ENCODE results near the gene MRPL12. TPM values are rescaled to one million over a fixed set of nuclear protein-coding genes. Genes with fewer than 3 reads are reported as not detected.
A peak's percentile ranks its signal among the peaks of the same experiment; 100 is the strongest.

Gene MRPL12
- polyA plus RNA-seq, 3 donors: 21.2 to 57.0 (median 38.3) TPM

GRCh38 chr17:81690549-81690948 lies 12.6 kb upstream of the MRPL12 start:
- H3K9me3 Mint-ChIP-seq: no peaks in the 10 kb centered on the region
- DNase-seq: no peak
- H3K79me2 ChIP-seq (ENCODE audit: insufficient read depth, low read length): peaks cover 55% of the 10 kb centered on the region
- H2AFZ ChIP-seq (ENCODE audit: insufficient read depth, low read depth, low read length, poor library complexity, severe bottlenecking): no peak overlapping the region
- no peak overlapping the region for H3K27ac ChIP-seq (ENCODE audit: low read depth in 1 of 2, low read length in 2 of 2)
- H3K27me3 ChIP-seq (ENCODE audit: control insufficient read depth in 2 of 2, insufficient read depth in 2 of 2, low read length in 2 of 2): no peaks in the 10 kb centered on the region
- intact Hi-C loops (cut with micrococcal nuclease): no loop called here
- H3K27me3 Mint-ChIP-seq (ENCODE audit: low read depth in 3 of 3): no peaks in the 10 kb centered on the region
- TF ChIP-seq, protein P1, sequence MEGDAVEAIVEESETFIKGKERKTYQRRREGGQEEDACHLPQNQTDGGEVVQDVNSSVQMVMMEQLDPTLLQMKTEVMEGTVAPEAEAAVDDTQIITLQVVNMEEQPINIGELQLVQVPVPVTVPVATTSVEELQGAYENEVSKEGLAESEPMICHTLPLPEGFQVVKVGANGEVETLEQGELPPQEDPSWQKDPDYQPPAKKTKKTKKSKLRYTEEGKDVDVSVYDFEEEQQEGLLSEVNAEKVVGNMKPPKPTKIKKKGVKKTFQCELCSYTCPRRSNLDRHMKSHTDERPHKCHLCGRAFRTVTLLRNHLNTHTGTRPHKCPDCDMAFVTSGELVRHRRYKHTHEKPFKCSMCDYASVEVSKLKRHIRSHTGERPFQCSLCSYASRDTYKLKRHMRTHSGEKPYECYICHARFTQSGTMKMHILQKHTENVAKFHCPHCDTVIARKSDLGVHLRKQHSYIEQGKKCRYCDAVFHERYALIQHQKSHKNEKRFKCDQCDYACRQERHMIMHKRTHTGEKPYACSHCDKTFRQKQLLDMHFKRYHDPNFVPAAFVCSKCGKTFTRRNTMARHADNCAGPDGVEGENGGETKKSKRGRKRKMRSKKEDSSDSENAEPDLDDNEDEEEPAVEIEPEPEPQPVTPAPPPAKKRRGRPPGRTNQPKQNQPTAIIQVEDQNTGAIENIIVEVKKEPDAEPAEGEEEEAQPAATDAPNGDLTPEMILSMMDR (IDR thresholded peaks at IDR 0.05): no peak
- peaks cover 0 to 1% of the 10 kb centered on the region in 2 donors for H3K4me1 ChIP-seq (ENCODE audit: control insufficient read depth in 1 of 2, insufficient read depth in 2 of 2, low read length in 2 of 2)
- no peak overlapping the region for H3K4me3 Mint-ChIP-seq
- H3K4me2 ChIP-seq (replicated peaks; ENCODE audit: extremely low read depth, low read length, poor library complexity, severe bottlenecking): no peak overlapping the region
- no peak overlapping the region for H3K27ac Mint-ChIP-seq
- H3K9me3 ChIP-seq (replicated peaks in 1 of 2; ENCODE audit: control insufficient read depth in 1 of 2, insufficient read depth in 1 of 2, low read length in 2 of 2): no peaks in the 10 kb centered on the region
- peaks cover 98 to 100% of the 10 kb centered on the region in 2 donors for H3K36me3 ChIP-seq (replicated peaks in 1 of 2; ENCODE audit: control insufficient read depth in 1 of 2, insufficient read depth in 2 of 2, low read length in 2 of 2)
- 91% methylated on average over 17 of the region's 17 CpGs for WGBS (ENCODE audit: insufficient coverage)
- H3K9ac ChIP-seq (ENCODE audit: insufficient read depth, low read length, poor library complexity, severe bottlenecking): no peak overlapping the region
- peaks cover 64 to 97% of the 10 kb centered on the region in 2 donors for H3K36me3 Mint-ChIP-seq
- H4K20me1 ChIP-seq (ENCODE audit: insufficient read depth, low read length): peaks cover 100% of the 10 kb centered on the region
- no peak overlapping the region for H3K4me3 ChIP-seq (replicated peaks in 1 of 3; ENCODE audit: low read depth in 2 of 3, low read length in 3 of 3)
- peaks cover 3% of the 10 kb centered on the region for H3K4me1 Mint-ChIP-seq

- Mint-ChIP-seq H3K9me3 (no peaks in the 10 kb centered on the region), H3K4me3 (peak overlapping the region in 1 of 2 donors; percentile 27), H3K4me1 (no peaks in the 10 kb centered on the region), H3K27ac (peak overlapping the region in 1 of 7 donors; percentile 42), H3K36me3 (peaks cover 64 to 97% of the 10 kb centered on the region in 2 donors), H3K27me3 (ENCODE audit: low read depth in 3 of 3) (no peaks in the 10 kb centered on the region)
- H4K20me1 ChIP-seq (ENCODE audit: insufficient read depth, low read length): peaks cover 100% of the 10 kb centered on the region
- 95% methylated on average over 12 of the region's 18 CpGs for WGBS (ENCODE audit: insufficient coverage)
- no peaks in the 10 kb centered on the region for H3K9me3 ChIP-seq (replicated peaks in 1 of 2; ENCODE audit: control insufficient read depth in 1 of 2, insufficient read depth in 1 of 2, low read length in 2 of 2)
- no peak overlapping the region for H3K4me3 ChIP-seq (replicated peaks in 1 of 3; ENCODE audit: low read depth in 2 of 3, low read length in 3 of 3)
- TF ChIP-seq, protein P1 (IDR thresholded peaks at IDR 0.05): no peak
- H2AFZ ChIP-seq (ENCODE audit: insufficient read depth, low read depth, low read length, poor library complexity, severe bottlenecking): no peak overlapping the region
- no peak overlapping the region for H3K27ac ChIP-seq (ENCODE audit: low read depth in 1 of 2, low read length in 2 of 2)
- H3K4me1 ChIP-seq (ENCODE audit: control insufficient read depth in 1 of 2, insufficient read depth in 2 of 2, low read length in 2 of 2): no peaks in the 10 kb centered on the region
- no peaks in the 10 kb centered on the region for H3K27me3 ChIP-seq (ENCODE audit: control insufficient read depth in 2 of 2, insufficient read depth in 2 of 2, low read length in 2 of 2)
- no peak for DNase-seq
- peaks cover 98 to 100% of the 10 kb centered on the region in 2 donors for H3K36me3 ChIP-seq (replicated peaks in 1 of 2; ENCODE audit: control insufficient read depth in 1 of 2, insufficient read depth in 2 of 2, low read length in 2 of 2)
- H3K79me2 ChIP-seq (ENCODE audit: insufficient read depth, low read length): peaks cover 49% of the 10 kb centered on the region
- no peak overlapping the region for H3K4me2 ChIP-seq (replicated peaks; ENCODE audit: extremely low read depth, low read length, poor library complexity, severe bottlenecking)
- H3K9ac ChIP-seq (ENCODE audit: insufficient read depth, low read length, poor library complexity, severe bottlenecking): no peak overlapping the region
- intact Hi-C loops (cut with micrococcal nuclease): no loop called here
Measured at GRCh38 chr17:81691196-81691595, 12.0 kb upstream of the MRPL12 start.

Data from CD14-positive monocyte (primary cell).